ENCODE measurements around the gene DDX43. TPM values are rescaled to one million over a fixed set of nuclear protein-coding genes. Genes with fewer than 3 reads are reported as not detected.

Gene DDX43
- total and polyA plus RNA-seq, 2 donors from 2014 or later: 0.15 to 1.4 TPM

DNA sequence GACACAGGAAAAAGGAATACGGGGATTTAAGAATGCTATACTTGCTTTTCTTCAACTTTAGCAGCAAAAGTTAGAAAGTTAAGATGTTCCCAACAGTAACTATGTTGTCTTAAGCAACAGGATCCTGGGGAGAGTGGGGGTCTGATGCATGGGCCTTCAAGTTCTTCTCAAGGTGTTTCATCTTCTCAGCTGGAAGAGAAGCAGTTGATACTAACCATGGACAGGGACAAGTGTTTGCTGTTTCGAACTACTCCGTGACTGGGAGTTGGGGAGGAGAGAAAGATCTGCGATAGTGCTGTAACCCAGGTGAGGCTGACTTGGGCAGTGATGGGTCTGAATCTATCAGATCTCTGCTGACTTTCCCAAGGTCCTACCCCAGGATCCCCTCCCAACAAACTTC is 26.0 kb upstream of the DDX43 start:
- intact Hi-C loops (cut with DNase I): no loop called here
- TF ChIP-seq, protein P1, sequence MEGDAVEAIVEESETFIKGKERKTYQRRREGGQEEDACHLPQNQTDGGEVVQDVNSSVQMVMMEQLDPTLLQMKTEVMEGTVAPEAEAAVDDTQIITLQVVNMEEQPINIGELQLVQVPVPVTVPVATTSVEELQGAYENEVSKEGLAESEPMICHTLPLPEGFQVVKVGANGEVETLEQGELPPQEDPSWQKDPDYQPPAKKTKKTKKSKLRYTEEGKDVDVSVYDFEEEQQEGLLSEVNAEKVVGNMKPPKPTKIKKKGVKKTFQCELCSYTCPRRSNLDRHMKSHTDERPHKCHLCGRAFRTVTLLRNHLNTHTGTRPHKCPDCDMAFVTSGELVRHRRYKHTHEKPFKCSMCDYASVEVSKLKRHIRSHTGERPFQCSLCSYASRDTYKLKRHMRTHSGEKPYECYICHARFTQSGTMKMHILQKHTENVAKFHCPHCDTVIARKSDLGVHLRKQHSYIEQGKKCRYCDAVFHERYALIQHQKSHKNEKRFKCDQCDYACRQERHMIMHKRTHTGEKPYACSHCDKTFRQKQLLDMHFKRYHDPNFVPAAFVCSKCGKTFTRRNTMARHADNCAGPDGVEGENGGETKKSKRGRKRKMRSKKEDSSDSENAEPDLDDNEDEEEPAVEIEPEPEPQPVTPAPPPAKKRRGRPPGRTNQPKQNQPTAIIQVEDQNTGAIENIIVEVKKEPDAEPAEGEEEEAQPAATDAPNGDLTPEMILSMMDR (IDR thresholded peaks at IDR 0.05; ENCODE audit: borderline replicate concordance, extremely low read depth, insufficient read depth): no peak
- H3K36me3 ChIP-seq (ENCODE audit: control insufficient read depth in 2 of 3, insufficient read depth in 3 of 3, low read length in 3 of 3): no peaks in the 10 kb centered on the region
- no peaks in the 10 kb centered on the region for H3K4me1 ChIP-seq (ENCODE audit: control insufficient read depth in 2 of 3, insufficient read depth in 2 of 3, low read depth in 1 of 3, low read length in 3 of 3)
- H3K27me3 ChIP-seq (ENCODE audit: control insufficient read depth, insufficient read depth, low read length): no peaks in the 10 kb centered on the region
- FAIRE-seq (no peak), DNase-seq (no peak)
- H3K4me3 ChIP-seq (ENCODE audit: low read length in 3 of 3): no peak overlapping the region
- H3K9me3 ChIP-seq (ENCODE audit: control insufficient read depth in 2 of 3, insufficient read depth in 1 of 3, low read length in 3 of 3): peaks cover 0 to 5% (median 0%) of the 10 kb centered on the region in 3 donors
- H3K27ac ChIP-seq (ENCODE audit: low read depth in 2 of 2, low read length in 2 of 2): no peak overlapping the region
- no peak overlapping the region for H3K9ac ChIP-seq (ENCODE audit: low read length in 3 of 3)

DNA sequence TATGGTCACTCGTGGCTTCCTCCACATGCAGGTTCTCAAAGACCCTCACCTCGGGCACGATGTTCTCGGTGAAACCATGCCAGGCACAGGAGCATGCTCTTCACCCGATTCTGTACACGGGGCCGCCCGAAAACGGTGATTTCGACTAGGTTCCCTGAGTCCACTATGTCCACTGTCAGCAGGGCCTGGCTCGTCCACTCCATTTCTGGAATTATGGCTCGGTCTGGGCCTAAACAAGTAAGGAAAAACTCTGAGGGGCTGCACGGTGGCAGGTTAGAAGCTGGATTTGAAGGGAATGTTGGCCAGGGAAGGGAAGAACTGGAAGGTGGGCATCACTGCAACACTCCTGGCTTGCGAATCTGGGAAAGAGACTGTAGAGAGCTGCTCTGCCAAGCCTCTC is 25.5 kb upstream of the DDX43 start:
- TF ChIP-seq, protein P1 (IDR thresholded peaks at IDR 0.05; ENCODE audit: borderline replicate concordance, extremely low read depth, insufficient read depth): no peak
- Histone ChIP-seq H3K9me3 (ENCODE audit: control insufficient read depth in 2 of 3, insufficient read depth in 1 of 3, low read length in 3 of 3) (peaks cover 0 to 5% (median 0%) of the 10 kb centered on the region in 3 donors), H3K9ac (ENCODE audit: low read length in 3 of 3) (no peak overlapping the region), H3K27me3 (ENCODE audit: control insufficient read depth, insufficient read depth, low read length) (no peaks in the 10 kb centered on the region), H3K4me3 (ENCODE audit: low read length in 3 of 3) (no peak overlapping the region), H3K36me3 (ENCODE audit: control insufficient read depth in 2 of 3, insufficient read depth in 3 of 3, low read length in 3 of 3) (no peaks in the 10 kb centered on the region), H3K4me1 (ENCODE audit: control insufficient read depth in 2 of 3, insufficient read depth in 2 of 3, low read depth in 1 of 3, low read length in 3 of 3) (no peaks in the 10 kb centered on the region), H3K27ac (ENCODE audit: low read depth in 2 of 2, low read length in 2 of 2) (no peak overlapping the region)
- DNase-seq: no peak
- intact Hi-C loops (cut with DNase I): no loop called here
- no peak for FAIRE-seq

DNA sequence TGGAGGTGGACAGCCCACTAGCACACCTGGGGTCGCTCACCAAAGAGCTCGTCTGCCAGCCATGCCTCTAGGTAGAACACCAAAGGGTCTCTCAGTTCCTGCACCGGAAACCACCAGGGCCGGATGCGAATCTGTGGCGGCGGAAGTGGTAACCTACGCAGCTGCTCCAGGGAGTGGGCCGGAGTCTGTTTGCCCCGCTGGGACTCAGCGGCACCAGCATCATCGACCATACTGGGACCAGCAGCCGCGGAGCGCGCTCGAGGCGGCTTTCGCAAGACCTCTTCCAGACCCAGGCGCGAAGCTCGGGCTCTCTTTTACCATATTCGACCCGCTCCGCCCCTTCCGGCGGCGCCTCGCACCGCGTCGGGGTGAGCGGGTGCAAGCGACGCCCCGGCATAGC is 25.1 kb upstream of the DDX43 start, which contains the start of gene OOEP:
Gene OOEP (minus strand): TSS at position 335 of the 400 bp plus-strand sequence. CDS start 105 bp downstream, at position 230.
- Histone ChIP-seq H3K4me3 (ENCODE audit: low read length in 3 of 3) (no peak within 1 kb of the TSS), H3K27me3 (ENCODE audit: control insufficient read depth, insufficient read depth, low read length) (no peaks in the 10 kb centered on the region), H3K9me3 (ENCODE audit: control insufficient read depth in 2 of 3, insufficient read depth in 1 of 3, low read length in 3 of 3) (peaks cover 0 to 5% (median 0%) of the 10 kb centered on the region in 3 donors), H3K36me3 (ENCODE audit: control insufficient read depth in 2 of 3, insufficient read depth in 3 of 3, low read length in 3 of 3) (no peaks in the 10 kb centered on the region), H3K9ac (ENCODE audit: low read length in 3 of 3) (no peak within 1 kb of the TSS), H3K4me1 (ENCODE audit: control insufficient read depth in 2 of 3, insufficient read depth in 2 of 3, low read depth in 1 of 3, low read length in 3 of 3) (no peaks in the 10 kb centered on the region), H3K27ac (ENCODE audit: low read depth in 2 of 2, low read length in 2 of 2) (no peak within 1 kb of the TSS)
- intact Hi-C loops (cut with DNase I): no loop called here
- FAIRE-seq (no peak), DNase-seq (no peak)
- TF ChIP-seq, protein P1 (IDR thresholded peaks at IDR 0.05; ENCODE audit: borderline replicate concordance, extremely low read depth, insufficient read depth): no peak

DNA sequence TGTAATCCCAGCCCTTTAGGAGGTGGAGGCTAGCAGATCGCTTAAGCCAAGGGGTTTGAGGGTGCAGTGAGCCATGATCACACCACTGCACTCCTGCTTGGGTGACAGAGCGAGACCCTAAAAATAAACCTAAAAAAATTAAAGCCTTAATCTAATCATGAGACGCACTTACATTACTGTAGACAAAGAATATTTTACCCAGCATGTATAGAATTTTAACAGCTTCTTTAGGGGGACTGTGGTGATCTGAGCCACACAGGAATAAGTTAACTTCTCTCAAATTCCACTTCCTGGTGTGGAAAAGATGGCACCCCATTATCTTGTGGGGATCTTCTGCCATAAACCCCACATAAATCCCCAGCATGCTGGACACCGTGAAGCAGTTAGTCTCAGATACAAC is 22.6 kb upstream of the DDX43 start:
- Histone ChIP-seq H3K36me3 (ENCODE audit: control insufficient read depth in 2 of 3, insufficient read depth in 3 of 3, low read length in 3 of 3) (no peaks in the 10 kb centered on the region), H3K27me3 (ENCODE audit: control insufficient read depth, insufficient read depth, low read length) (no peaks in the 10 kb centered on the region), H3K4me1 (ENCODE audit: control insufficient read depth in 2 of 3, insufficient read depth in 2 of 3, low read depth in 1 of 3, low read length in 3 of 3) (no peaks in the 10 kb centered on the region), H3K9me3 (ENCODE audit: control insufficient read depth in 2 of 3, insufficient read depth in 1 of 3, low read length in 3 of 3) (peaks cover 0 to 5% (median 0%) of the 10 kb centered on the region in 3 donors), H3K9ac (ENCODE audit: low read length in 3 of 3) (no peak overlapping the region), H3K27ac (ENCODE audit: low read depth in 2 of 2, low read length in 2 of 2) (no peak overlapping the region), H3K4me3 (ENCODE audit: low read length in 3 of 3) (no peak overlapping the region)
- TF ChIP-seq, protein P1 (IDR thresholded peaks at IDR 0.05; ENCODE audit: borderline replicate concordance, extremely low read depth, insufficient read depth): no peak
- intact Hi-C loops (cut with DNase I): no loop called here
- no peak for DNase-seq
- no peak for FAIRE-seq

All from kidney (tissue), 14 donors.